Karpas-422 (cell line): ENCODE measurements around the gene KNSTRN. TPM values are rescaled to one million over a fixed set of nuclear protein-coding genes. Genes with fewer than 3 reads are reported as not detected.
A peak's percentile ranks its signal among the peaks of the same experiment; 100 is the strongest.

Source experiments
- DNase-seq: peaks from one replicate; pipeline ENCODE4 v3.0.0-alpha.2; 2015
- H2AFZ ChIP-seq: fragments of 200-600 bp; sonication (generic); 2 replicates; pipeline ENCODE4 v1.6.1; 2014; ENCODE audit warnings: antibody characterized with exemption, low read length, mixed read lengths
- H3K27ac ChIP-seq: fragments of 200-600 bp; sonication (generic); 2 replicates; pipeline ENCODE4 v1.5.1; 2014; ENCODE audit warnings: mild to moderate bottlenecking, low read length, moderate library complexity
- H3K27me3 ChIP-seq: fragments of 200-600 bp; sonication (generic); 2 replicates; pipeline ENCODE4 v1.6.1; 2014; ENCODE audit warnings: low read length, mixed read lengths
- H3K36me3 ChIP-seq: fragments of 200-600 bp; sonication (generic); 2 replicates; pipeline ENCODE4 v1.6.1; 2014; ENCODE audit warnings: low read length, mixed read lengths; ENCODE audit not compliant: insufficient read depth
- H3K4me1 ChIP-seq: fragments of 200-600 bp; sonication (generic); 2 replicates; pipeline ENCODE4 v1.6.1; 2014; ENCODE audit warnings: mild to moderate bottlenecking, low read length, mixed read lengths
- H3K4me2 ChIP-seq: fragments of 200-600 bp; sonication (generic); 2 replicates; pipeline ENCODE4 v1.6.1; 2014; ENCODE audit warnings: low read length, low read depth, mild to moderate bottlenecking; ENCODE audit not compliant: poor library complexity, severe bottlenecking
- H3K4me3 ChIP-seq: fragments of 200-600 bp; sonication (generic); 2 replicates; pipeline ENCODE4 v1.5.1; 2014; ENCODE audit warnings: mild to moderate bottlenecking, antibody characterized with exemption, low read length, mixed read lengths
- H3K79me2 ChIP-seq: fragments of 200-600 bp; sonication (generic); 2 replicates; pipeline ENCODE4 v1.6.1; 2014; ENCODE audit warnings: mild to moderate bottlenecking, low read length, mixed read lengths
- H3K9ac ChIP-seq: fragments of 200-600 bp; sonication (generic); 2 replicates; pipeline ENCODE4 v1.6.0; 2014; ENCODE audit warnings: low read length
- H3K9me2 ChIP-seq: fragments of 200-600 bp; sonication (generic), shearing (Covaris generic); replicated peaks from 2 replicates; pipeline ENCODE4 v1.6.0; 2014; ENCODE audit warnings: mild to moderate bottlenecking, low read length, moderate library complexity; ENCODE audit not compliant: insufficient read depth
- H3K9me3 ChIP-seq: fragments of 300-700, 200-600 bp; sonication (generic); 2 replicates; pipeline ENCODE4 v1.6.1; 2014; ENCODE audit warnings: low read length, mixed read lengths
- H4K20me1 ChIP-seq: fragments of 200-600 bp; sonication (generic); 2 replicates; pipeline ENCODE4 v1.6.1; 2014; ENCODE audit warnings: mild to moderate bottlenecking, antibody characterized with exemption, low read length, low read depth; ENCODE audit not compliant: insufficient read depth
- total RNA-seq: library from RNA; depleted of rRNA; stranded (reverse); fragments of >200 nt; shearing (Covaris generic); gene quantifications from 2 replicates; pipeline ENCODE4 v1.2.3, GENCODE V29; 2014; ENCODE audit warnings: low replicate concordance

KNSTRN gene
- total RNA-seq, 1 experiment from 2014 or later = 34.5 TPM

DNA sequence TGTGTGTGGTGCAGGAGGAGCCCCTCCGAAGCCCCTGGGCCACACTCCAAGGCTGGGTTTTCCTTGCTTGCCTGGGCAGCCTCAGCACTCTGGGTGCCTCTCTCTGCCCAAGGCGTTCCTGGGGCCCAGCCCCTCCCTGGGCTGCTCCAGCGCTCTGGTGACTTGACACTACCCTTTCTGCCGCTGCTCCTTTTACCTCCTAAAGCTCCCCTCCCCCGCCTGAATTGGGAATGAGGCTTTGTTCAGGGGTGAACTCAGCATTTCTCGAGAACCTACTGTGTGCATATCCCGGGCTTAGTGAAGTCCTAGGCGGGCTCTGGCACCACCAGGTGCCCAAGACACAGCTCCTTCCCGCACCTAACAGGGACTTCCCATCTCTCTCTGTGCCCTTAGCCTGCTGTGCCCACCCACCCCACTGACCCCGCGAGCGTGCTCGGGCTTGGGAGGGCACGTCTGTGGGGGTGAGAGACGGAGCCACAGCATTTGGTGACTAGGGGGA is 57.0 kb downstream of the KNSTRN start:
- no peaks in the 10 kb centered on the region for H3K36me3 ChIP-seq
- H3K9me3 ChIP-seq = no peaks in the 10 kb centered on the region
- H4K20me1 ChIP-seq = peaks cover 27% of the 10 kb centered on the region
- H3K4me2 ChIP-seq = peak overlapping the region; percentile 82
- no peaks in the 10 kb centered on the region for H3K9me2 ChIP-seq
- H3K9ac ChIP-seq = peak overlapping the region; percentile 84
- no peaks in the 10 kb centered on the region for H3K27me3 ChIP-seq
- peak overlapping the region; percentile 79; the same call in 1 of the 2 replicates for H2AFZ ChIP-seq
- no peak overlapping the region for H3K27ac ChIP-seq
- peaks cover 21% of the 10 kb centered on the region for H3K79me2 ChIP-seq
- H3K4me1 ChIP-seq = peaks cover 43% of the 10 kb centered on the region
- DNase-seq = no peak
- H3K4me3 ChIP-seq = peak overlapping the region; percentile 76

GRCh38 chr15:40439960-40440742 is 57.6 kb downstream of the KNSTRN start:
- H3K36me3 ChIP-seq = no peaks in the 10 kb centered on the region
- peak; percentile 62 for DNase-seq
- peak overlapping the region; percentile 84 for H3K9ac ChIP-seq
- peaks cover 43% of the 10 kb centered on the region for H3K4me1 ChIP-seq
- H3K27ac ChIP-seq = no peak overlapping the region
- H3K79me2 ChIP-seq = peaks cover 27% of the 10 kb centered on the region
- H3K27me3 ChIP-seq = no peaks in the 10 kb centered on the region
- no peaks in the 10 kb centered on the region for H3K9me3 ChIP-seq
- H3K9me2 ChIP-seq = no peaks in the 10 kb centered on the region
- peak overlapping the region; percentile 76 for H3K4me3 ChIP-seq
- H2AFZ ChIP-seq = peak overlapping the region; percentile 79
- peaks cover 33% of the 10 kb centered on the region for H4K20me1 ChIP-seq
- H3K4me2 ChIP-seq = peak overlapping the region; percentile 82

DNA sequence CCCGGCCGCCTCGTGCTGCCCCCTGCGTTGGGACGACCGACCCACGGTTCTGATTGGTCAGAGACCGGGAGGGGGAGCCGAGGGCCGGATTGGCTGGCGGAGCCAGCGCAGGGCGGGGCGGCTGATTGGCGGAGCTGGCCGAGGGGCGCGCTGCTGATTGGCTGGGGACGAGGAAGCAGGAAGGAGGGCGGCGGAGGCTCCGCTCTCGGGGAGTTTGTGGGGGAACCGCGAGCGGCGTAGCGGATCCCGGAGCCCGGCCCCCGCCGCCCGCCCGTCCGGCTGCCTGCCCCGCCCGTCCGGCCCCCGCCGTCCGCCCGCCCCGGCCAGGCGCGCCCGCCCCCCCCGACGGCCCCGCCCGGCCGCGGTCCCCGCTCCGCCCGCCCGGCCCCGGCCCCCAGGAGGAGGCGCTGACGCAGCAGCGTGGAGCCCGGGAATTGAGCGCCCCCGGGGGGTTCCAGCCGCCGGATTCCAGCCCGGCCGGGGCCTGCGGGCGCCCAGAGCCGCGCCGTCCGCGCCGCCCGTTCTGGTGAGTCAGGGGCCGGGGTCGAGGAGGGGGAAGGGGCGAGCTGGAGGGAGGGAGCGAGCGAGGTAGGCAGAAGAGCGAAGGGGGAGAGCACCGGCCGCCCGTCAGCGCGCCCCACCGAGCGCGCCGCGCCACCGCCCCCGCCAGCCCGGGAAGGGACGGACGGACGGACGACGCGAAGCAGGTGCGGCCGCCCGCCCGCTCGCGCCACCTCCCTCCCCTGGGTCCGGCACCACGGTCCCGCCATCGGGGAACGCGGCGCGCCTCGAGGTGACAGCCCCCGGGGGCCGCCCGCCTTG is 58.4 kb downstream of the KNSTRN start, which contains the start of gene BAHD1:
TSS of gene BAHD1 (plus strand) at position 211 of the 822 bp plus-strand sequence. CDS start 17,512 bp downstream, outside the sequence.
- Histone ChIP-seq H3K79me2 (peaks cover 35% of the 10 kb centered on the region), H3K4me2 (peak within 1 kb of the TSS; percentile 83), H3K9me3 (no peaks in the 10 kb centered on the region), H3K4me1 (peaks cover 43% of the 10 kb centered on the region), H3K27me3 (no peaks in the 10 kb centered on the region), H3K9me2 (no peaks in the 10 kb centered on the region), H3K36me3 (no peaks in the 10 kb centered on the region), H3K4me3 (peak within 1 kb of the TSS; percentile 79), H2AFZ (peak within 1 kb of the TSS; percentile 79), H4K20me1 (peaks cover 41% of the 10 kb centered on the region), H3K27ac (no peak within 1 kb of the TSS), H3K9ac (peak within 1 kb of the TSS; percentile 85)
- DNase-seq = peak; percentile 98

- Histone ChIP-seq H3K27ac (no peak overlapping the region), H3K9me2 (no peaks in the 10 kb centered on the region), H3K79me2 (peaks cover 44% of the 10 kb centered on the region), H2AFZ (no peak overlapping the region), H3K4me3 (peak overlapping the region; percentile 79), H3K4me1 (peaks cover 38% of the 10 kb centered on the region), H3K27me3 (no peaks in the 10 kb centered on the region), H3K9ac (peak overlapping the region; percentile 85), H4K20me1 (peaks cover 49% of the 10 kb centered on the region), H3K9me3 (no peaks in the 10 kb centered on the region), H3K4me2 (peak overlapping the region; percentile 83), H3K36me3 (no peaks in the 10 kb centered on the region)
- DNase-seq = peak; percentile 57
Observed at GRCh38 chr15:40441565-40442531, 59.3 kb downstream of the KNSTRN start.

GRCh38 chr15:40443255-40443654 is 60.7 kb downstream of the KNSTRN start:
- Histone ChIP-seq H3K9me2 (no peaks in the 10 kb centered on the region), H3K36me3 (no peaks in the 10 kb centered on the region), H3K4me3 (no peak overlapping the region), H3K27me3 (no peaks in the 10 kb centered on the region), H3K79me2 (peaks cover 53% of the 10 kb centered on the region), H3K27ac (no peak overlapping the region), H2AFZ (no peak overlapping the region), H3K9me3 (no peaks in the 10 kb centered on the region), H4K20me1 (peaks cover 49% of the 10 kb centered on the region), H3K9ac (no peak overlapping the region), H3K4me1 (peaks cover 32% of the 10 kb centered on the region), H3K4me2 (no peak overlapping the region)
- DNase-seq = no peak

- Histone ChIP-seq H3K27me3 (no peaks in the 10 kb centered on the region), H3K4me3 (no peak overlapping the region), H3K36me3 (no peaks in the 10 kb centered on the region), H3K79me2 (peaks cover 59% of the 10 kb centered on the region), H3K4me2 (no peak overlapping the region), H3K4me1 (peaks cover 29% of the 10 kb centered on the region), H3K9ac (no peak overlapping the region), H4K20me1 (peaks cover 49% of the 10 kb centered on the region), H3K9me2 (no peaks in the 10 kb centered on the region), H2AFZ (no peak overlapping the region), H3K27ac (no peak overlapping the region), H3K9me3 (no peaks in the 10 kb centered on the region)
- DNase-seq = no peak
Observed at GRCh38 chr15:40443846-40444245, 61.3 kb downstream of the KNSTRN start.
